Measurements from ENCODE around the gene LCNL1.
A peak's percentile ranks its signal among the peaks of the same experiment; 100 is the strongest.
"Not testable (repeated sequence)": the region's sequence is repeated elsewhere in the genome, so short reads cannot be mapped to it uniquely, and the experiment has no call there.

LCNL1 gene

GRCh38 chr9:137028263-137029057 lies 45.7 kb downstream of the LCNL1 start:
- peak; percentile 22 to 44 for DNase-seq

GRCh38 chr9:137029058-137029936 lies 46.5 kb downstream of the LCNL1 start:
- DNase-seq = peak; percentile 51 to 72

DNA sequence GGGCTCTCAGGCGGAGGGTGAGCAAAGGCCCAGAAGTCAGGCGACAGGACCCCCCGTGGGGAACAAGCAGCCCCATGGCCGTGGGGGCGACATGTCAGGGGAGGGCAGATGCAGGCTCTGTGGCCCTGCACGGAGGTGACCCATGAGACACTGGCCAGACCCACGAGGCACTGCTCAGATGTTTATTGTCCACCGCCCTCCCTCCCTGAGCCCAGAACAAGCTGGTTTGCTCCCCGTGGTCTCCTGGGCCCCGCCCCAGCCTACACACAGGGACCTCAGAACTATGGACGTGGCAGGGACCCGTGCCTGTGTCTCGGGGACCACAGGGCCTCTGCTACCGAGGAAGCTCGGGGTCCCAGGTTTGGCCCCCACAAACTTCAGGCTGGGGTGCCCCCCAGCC lies 47.2 kb downstream of the LCNL1 start:
- DNase-seq = no peak

- DNase-seq = peak; percentile 38
These were observed 48.0 kb downstream of the LCNL1 start for GRCh38 chr9:137030538-137031527.

DNA sequence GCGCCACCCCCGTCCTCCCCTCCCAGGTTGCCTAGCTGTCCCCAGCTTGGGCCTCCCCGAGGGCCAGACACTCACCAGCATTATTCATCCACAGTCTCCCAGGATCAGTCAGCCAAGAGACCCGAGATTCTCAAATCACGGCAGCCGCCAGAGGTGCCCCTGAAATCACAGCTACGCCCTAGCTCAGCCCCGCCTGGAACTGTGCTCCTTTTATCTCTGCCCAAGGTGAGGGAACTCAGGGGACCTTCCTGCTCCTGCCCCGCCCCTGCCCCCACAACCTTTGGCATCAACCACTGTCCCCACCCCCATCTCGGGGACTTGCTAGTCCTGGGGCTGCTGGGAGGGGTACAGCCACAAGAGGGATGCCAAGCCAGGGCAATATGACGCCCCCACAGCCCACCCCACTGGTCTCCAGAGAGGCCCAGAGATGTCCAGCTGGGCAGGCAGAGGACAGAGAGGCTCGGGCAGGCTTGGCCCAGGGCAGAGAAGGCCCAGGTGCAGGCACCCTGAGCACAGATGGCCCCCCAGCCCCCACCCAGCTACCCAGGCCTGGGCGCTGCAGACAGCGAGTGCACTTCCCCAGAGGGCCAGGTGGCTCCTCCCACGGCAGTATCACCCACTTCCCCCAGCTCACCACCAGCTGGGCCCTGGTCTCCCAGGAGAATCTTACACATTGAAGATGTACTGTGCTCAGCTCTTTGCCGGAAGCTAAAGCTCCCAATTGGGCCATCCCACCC lies 49.3 kb downstream of the LCNL1 start, which contains the start of gene FUT7:
Gene FUT7 (minus strand): TSS at position 185 of the 737 bp plus-strand sequence. CDS start 97 bp downstream, at position 88.
- DNase-seq = peak in 1 of 2 donors; percentile 21

- peak in 1 of 2 donors; percentile 64 for DNase-seq
These were observed 50.1 kb downstream of the LCNL1 start for GRCh38 chr9:137032858-137033257.

GRCh38 chr9:137033481-137033880 lies 50.7 kb downstream of the LCNL1 start:
- DNase-seq = not testable (repeated sequence)

GRCh38 chr9:137034039-137034708 lies 51.4 kb downstream of the LCNL1 start:
- DNase-seq = peak; percentile 59 to 69

GRCh38 chr9:137034709-137035506 lies 52.1 kb downstream of the LCNL1 start:
- peak; percentile 55 to 79 for DNase-seq

Data from bone marrow (tissue), 2 donors.